Skeletal muscle cell (primary cell): ENCODE results near the gene PRELID2.
"Not testable (repeated sequence)": the region's sequence is repeated elsewhere in the genome, so short reads cannot be mapped to it uniquely, and the experiment has no call there.

Experiments used
- DNase-seq: peaks from one replicate; pipeline ENCODE4 v3.0.0-alpha.2; 2010; ENCODE audit warnings: low read depth
- H3K4me3 ChIP-seq: 2 replicates; pipeline ENCODE4 v1.5.1; 2011; ENCODE audit warnings: low read depth, mild to moderate bottlenecking, control low read depth, low read length, moderate library complexity

Gene PRELID2

GRCh38 chr5:145803112-145804004 lies 31.8 kb downstream of the PRELID2 start:
- DNase-seq, result no peak
- no peak overlapping the region for H3K4me3 ChIP-seq

DNA sequence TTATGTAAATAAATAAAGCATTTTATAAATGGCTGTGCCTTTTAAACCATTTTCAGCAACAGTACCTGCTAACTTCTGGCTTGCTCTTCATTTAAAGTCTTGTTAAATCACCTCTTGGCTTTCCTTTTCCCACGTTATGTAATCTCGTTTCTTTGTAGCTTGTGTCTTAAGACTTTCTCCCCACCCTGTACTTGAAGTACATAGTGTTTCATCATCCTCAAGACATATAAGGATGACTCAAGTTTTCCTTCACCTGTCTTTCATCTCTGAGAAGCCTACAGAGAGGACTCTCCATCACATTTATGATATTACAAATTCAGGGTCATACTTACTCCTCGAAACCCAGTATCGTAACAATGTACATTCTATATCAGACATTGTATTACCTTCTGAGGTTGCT lies 33.9 kb downstream of the PRELID2 start:
- no peak for DNase-seq
- no peak overlapping the region for H3K4me3 ChIP-seq

GRCh38 chr5:145800181-145800580 lies 35.0 kb downstream of the PRELID2 start:
- no peak for DNase-seq
- H3K4me3 ChIP-seq, result no peak overlapping the region

GRCh38 chr5:145798503-145798902 lies 36.6 kb downstream of the PRELID2 start:
- DNase-seq, H3K4me3 ChIP-seq: not testable (repeated sequence)

DNA sequence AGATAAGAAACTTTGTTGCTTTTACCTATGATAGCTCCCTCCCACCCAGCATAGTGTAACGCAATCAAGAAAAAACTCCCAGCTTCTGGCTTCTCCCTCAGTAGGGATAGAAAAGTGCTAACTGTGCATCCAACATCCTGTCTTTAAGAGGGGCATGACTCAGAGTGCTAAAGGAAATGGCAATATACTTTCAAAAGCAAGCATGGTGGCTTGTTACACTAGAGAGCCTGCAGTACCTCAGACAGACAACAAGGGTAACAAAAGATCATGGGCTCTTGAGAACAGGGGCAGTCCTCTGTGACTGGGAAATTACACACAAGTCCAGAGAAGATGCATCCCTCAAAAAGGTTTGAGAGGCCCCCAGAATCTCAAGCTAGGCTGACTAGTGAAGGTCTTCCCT lies 37.8 kb downstream of the PRELID2 start:
- DNase-seq, result peak; percentile 21

DNA sequence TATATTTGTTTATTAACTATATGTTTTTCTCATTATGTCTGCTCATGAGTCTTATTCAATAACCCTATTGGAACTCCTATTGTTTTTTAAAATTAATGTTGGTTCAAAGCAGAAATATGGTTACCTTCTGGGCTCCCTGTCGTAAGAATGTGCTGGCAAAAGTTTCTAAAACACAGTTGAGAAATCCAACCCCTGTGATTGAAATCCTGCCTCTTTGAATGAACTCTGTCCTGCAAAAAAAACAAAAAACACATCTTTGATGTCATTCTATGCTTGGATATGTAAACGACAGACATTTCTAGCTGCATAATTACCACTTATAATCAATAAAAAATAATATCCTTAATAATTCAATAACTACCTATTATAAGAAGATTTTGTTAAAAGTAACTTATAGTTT lies 38.8 kb downstream of the PRELID2 start:
- DNase-seq, result no peak
- H3K4me3 ChIP-seq, result no peak overlapping the region

More for the DNA sequence above, 37.8 kb downstream of the PRELID2 start:
- H3K4me3 ChIP-seq, result no peak overlapping the region

DNA sequence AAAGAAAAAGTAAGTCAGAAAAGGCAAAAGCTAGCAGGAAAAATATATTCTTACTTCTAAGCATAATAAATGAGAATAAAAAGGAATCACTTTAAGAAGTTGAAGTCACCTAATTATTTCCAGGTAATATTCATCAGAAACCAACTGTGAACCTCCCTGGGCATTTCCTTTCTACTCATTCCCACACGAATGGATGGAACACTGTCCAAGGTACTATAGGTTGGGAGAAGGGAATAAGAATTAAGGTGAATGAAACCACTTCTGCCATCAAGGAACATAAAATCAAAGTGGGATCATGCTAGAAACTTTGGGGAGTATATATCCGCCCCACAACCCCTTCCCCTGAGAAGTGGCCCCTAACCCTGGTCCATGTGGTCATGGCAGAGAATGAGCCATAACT lies 41.6 kb downstream of the PRELID2 start:
- no peak for DNase-seq

DNA sequence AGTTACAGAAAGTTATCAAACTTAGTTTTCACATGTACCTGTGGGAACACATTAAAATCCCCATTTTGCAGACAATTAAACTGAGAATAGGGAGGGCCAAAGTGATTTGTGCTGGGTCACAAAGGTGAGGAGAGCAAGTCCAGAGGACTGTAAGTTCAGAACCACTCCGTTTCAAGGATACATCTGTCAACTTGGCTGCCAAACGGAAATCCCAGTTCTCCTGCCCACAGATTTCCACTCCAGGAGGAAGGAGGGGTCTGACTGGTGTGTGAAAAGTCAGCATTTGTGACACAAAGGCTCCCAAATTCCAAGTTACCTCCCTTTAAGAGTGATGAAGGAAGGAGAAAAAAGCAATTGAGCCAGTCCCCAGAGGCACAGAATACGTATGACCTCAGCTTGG lies 42.3 kb downstream of the PRELID2 start:
- H3K4me3 ChIP-seq, result no peak overlapping the region
- no peak for DNase-seq

More for the DNA sequence above, 41.6 kb downstream of the PRELID2 start:
- no peak overlapping the region for H3K4me3 ChIP-seq

DNA sequence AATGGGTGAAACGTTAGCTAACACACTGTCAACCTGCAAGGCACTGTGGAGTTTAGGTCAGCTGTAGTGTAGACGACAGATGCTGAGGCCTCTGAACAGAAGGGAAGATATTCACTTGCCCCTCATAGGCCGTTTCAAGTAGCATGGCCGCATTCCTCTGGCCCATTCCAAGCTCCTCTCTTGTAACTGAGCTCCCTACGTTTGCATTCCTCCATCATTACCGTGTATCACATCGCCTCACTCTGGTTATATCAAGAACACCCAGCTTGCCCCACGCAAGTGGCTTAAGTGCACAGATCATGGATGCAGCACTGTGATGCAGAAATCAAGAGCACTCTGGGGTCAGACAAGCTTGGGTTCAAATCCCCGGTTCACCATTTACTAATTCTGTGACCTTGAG lies 43.3 kb downstream of the PRELID2 start:
- H3K4me3 ChIP-seq, result no peak overlapping the region
- DNase-seq, result no peak

DNA sequence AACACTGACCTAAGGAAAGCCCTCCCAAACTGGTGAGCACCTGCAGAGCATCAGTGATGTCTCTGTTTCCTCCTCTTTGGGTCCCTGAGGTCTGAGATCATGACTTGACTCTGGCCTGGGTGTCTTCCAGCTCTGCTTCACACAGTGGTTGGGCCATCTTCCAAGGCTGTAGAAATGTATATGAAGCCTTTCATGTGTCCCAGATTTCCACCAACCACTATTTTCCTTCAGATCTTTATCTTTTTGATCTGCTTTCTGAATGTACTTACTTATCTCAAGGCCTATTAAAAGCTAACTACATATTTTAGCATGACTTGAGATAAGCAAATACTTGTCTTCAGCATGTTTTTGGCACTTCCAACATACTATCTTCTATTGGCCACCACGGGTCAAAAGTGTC lies 47.1 kb downstream of the PRELID2 start:
- DNase-seq, result no peak
- H3K4me3 ChIP-seq, result no peak overlapping the region

DNA sequence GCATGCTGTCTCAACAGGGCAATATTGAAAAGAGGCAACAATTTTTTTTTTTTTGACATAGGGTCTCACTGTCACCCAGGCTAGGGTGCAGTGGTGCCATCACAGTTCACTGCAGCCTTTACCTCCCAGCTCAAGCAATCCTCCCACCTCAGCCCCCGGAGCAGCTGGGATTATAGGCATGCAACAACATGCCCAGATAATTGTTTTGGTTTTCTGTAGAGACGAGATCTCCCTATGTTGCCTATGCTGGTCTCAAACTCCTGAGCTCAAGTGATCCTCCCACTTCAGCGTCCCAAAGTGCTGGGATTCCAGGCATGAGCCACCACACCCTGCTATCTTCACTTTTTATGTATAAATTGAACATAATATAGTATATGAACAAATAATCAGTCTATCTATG lies 47.6 kb downstream of the PRELID2 start:
- no peak overlapping the region for H3K4me3 ChIP-seq
- no peak for DNase-seq

- no peak overlapping the region for H3K4me3 ChIP-seq
- no peak for DNase-seq
Observed at GRCh38 chr5:145787001-145787400, 48.1 kb downstream of the PRELID2 start.

DNA sequence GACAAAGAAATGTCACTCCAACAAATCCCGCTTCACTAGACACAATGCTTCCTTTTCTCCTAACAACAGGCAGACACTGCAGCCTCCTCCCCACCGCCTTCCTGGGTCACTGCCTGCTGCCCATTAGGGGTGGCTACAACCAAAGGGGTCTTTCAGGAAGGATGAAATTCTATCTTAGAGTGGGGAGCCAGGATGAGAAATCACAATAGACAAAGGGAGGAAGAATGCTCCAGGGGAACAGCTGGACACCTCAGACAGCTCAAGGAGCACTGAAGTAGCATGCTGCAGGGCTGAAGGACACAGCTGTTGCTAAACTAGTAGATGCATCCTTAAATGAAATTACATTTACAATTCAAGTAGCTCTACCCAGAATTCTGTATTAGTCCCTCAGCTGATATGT lies 54.2 kb downstream of the PRELID2 start:
- DNase-seq, result peak; percentile 12
- H3K4me3 ChIP-seq, result no peak overlapping the region

- DNase-seq, result no peak
- no peak overlapping the region for H3K4me3 ChIP-seq
Observed at GRCh38 chr5:145778144-145778900, 56.8 kb downstream of the PRELID2 start.

- H3K4me3 ChIP-seq, result no peak overlapping the region
- no peak for DNase-seq
Observed at GRCh38 chr5:145777445-145778063, 57.6 kb downstream of the PRELID2 start.

- peak; percentile 30 for DNase-seq
- H3K4me3 ChIP-seq, result no peak overlapping the region
Observed at GRCh38 chr5:145776886-145777285, 58.3 kb downstream of the PRELID2 start.

GRCh38 chr5:145775893-145776444 lies 59.2 kb downstream of the PRELID2 start:
- DNase-seq, result peak; percentile 66

GRCh38 chr5:145775411-145775810 lies 59.7 kb downstream of the PRELID2 start:
- H3K4me3 ChIP-seq, result no peak overlapping the region
- DNase-seq, result no peak

More at GRCh38 chr5:145775893-145776444, 59.2 kb downstream of the PRELID2 start:
- H3K4me3 ChIP-seq, result no peak overlapping the region

DNA sequence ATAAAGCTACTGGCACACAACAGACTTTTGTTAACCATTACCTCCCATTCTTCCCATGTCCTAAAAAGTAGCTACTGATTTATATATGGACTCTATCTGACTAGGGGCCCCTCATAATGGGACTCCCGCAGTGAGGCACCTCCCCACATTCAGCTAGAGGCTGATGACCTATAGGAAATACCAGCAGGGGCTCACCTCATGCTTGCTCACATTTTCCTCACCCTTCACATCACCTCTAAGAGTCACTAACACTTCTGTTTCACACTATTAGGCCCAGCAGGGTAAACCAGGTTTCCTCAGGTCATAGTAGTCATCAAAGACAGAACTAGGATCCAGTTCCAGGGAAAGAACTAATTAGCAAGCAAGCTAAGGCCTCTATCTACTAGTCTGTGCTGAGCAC lies 60.7 kb downstream of the PRELID2 start:
- H3K4me3 ChIP-seq, result no peak overlapping the region
- DNase-seq, result no peak

- DNase-seq, result no peak
- no peak overlapping the region for H3K4me3 ChIP-seq
Observed at GRCh38 chr5:145772466-145772865, 62.7 kb downstream of the PRELID2 start.
